Right atrium auricular region (tissue), 2 donors: ENCODE measurements around the gene AEN. TPM values are rescaled to one million over a fixed set of nuclear protein-coding genes. Genes with fewer than 3 reads are reported as not detected.
"Not testable (repeated sequence)": the region's sequence is repeated elsewhere in the genome, so short reads cannot be mapped to it uniquely, and the experiment has no call there.

Source experiments
- DNase-seq: peaks from one replicate; pipeline ENCODE4 v3.0.0-alpha.2; 2019; ENCODE audit warnings: low spot score
- H3K27ac ChIP-seq, 2 donors: fragments of 200-600 bp; sonication (generic); 1 replicate in 1 of 2; 2 replicates in 1 of 2; pipeline ENCODE4 v1.5.1; 2016 to 2019
- H3K27me3 ChIP-seq, 2 donors: fragments of 200-600 bp; sonication (generic); one replicate each; pipeline versions ENCODE4 v1.5.1 to v1.6.0; 2017 to 2019
- H3K36me3 ChIP-seq: fragments of 200-600 bp; sonication (generic); one replicate; pipeline ENCODE4 v1.5.1; 2016
- H3K4me1 ChIP-seq, 2 donors: fragments of 200-600 bp; sonication (generic); one replicate each; pipeline versions ENCODE4 v1.5.1 to v1.6.0; 2017 to 2019
- H3K4me3 ChIP-seq, 2 donors: fragments of 200-600 bp; sonication (generic); 1 replicate in 1 of 2; 2 replicates in 1 of 2; pipeline ENCODE4 v1.5.1; 2017 to 2019; ENCODE audit warnings: mild to moderate bottlenecking in 1 of 2, moderate library complexity in 1 of 2
- H3K9me3 ChIP-seq, 2 donors: fragments of 200-600 bp; sonication (generic); one replicate each; pipeline ENCODE4 v1.5.1; 2019
- CTCF ChIP-seq, 2 donors: fragments of 200-600 bp; sonication (generic); IDR thresholded peaks; one replicate each; pipeline ENCODE4 v1.5.1; 2019; ENCODE audit warnings: antibody characterized with exemption in 2 of 2
- total RNA-seq, 2 donors: library from RNA; depleted of rRNA; stranded (reverse); fragments of >200 nt; gene quantifications; one replicate each; pipeline ENCODE4 v1.1.0, GENCODE V29; 2016

Gene AEN
- total RNA-seq, 2 donors from 2014 or later, result 5.1 to 8.0 TPM

GRCh38 chr15:88638626-88639372 is 17.7 kb downstream of the AEN start, which contains the start of gene ISG20:
TSS of gene ISG20 (plus strand) at chr15:88639016. CDS start at chr15:88639367, 351 bp downstream.
- Histone ChIP-seq H3K36me3 (no peaks in the 10 kb centered on the region), H3K27ac (peak within 1 kb of the TSS; percentile 92), H3K9me3 (no peaks in the 10 kb centered on the region), H3K4me1 (peaks cover 0 to 23% of the 10 kb centered on the region in 2 donors), H3K4me3 (peak within 1 kb of the TSS; percentile 30 to 54), H3K27me3 (no peaks in the 10 kb centered on the region)
- DNase-seq, result peak; percentile 98
- TF ChIP-seq CTCF (IDR thresholded peaks at IDR 0.05), result peak in 1 of 2 donors; percentile 52

- Histone ChIP-seq H3K27ac (no peak overlapping the region), H3K4me1 (peaks cover 0 to 23% of the 10 kb centered on the region in 2 donors), H3K27me3 (no peaks in the 10 kb centered on the region), H3K36me3 (no peaks in the 10 kb centered on the region), H3K9me3 (no peaks in the 10 kb centered on the region), H3K4me3 (no peak overlapping the region)
- DNase-seq, result no peak
- TF ChIP-seq CTCF (IDR thresholded peaks at IDR 0.05), result no peak
These were observed 20.9 kb downstream of the AEN start for GRCh38 chr15:88641959-88642452.

GRCh38 chr15:88642514-88642913 is 21.4 kb downstream of the AEN start:
- not testable (repeated sequence) for H3K4me3 ChIP-seq, H3K9me3 ChIP-seq, H3K36me3 ChIP-seq, H3K27me3 ChIP-seq, DNase-seq, H3K27ac ChIP-seq
- H3K4me1 ChIP-seq, result peaks cover 0 to 23% of the 10 kb centered on the region in 2 donors

- DNase-seq, result no peak
- no peak for TF ChIP-seq CTCF (IDR thresholded peaks at IDR 0.05)
- H3K4me3 ChIP-seq, result no peak overlapping the region
- no peaks in the 10 kb centered on the region for H3K36me3 ChIP-seq
- H3K9me3 ChIP-seq, result no peaks in the 10 kb centered on the region
- H3K27ac ChIP-seq, result no peak overlapping the region
- H3K27me3 ChIP-seq, result no peaks in the 10 kb centered on the region
- H3K4me1 ChIP-seq, result peaks cover 0 to 26% of the 10 kb centered on the region in 2 donors
These were observed 23.6 kb downstream of the AEN start for GRCh38 chr15:88644741-88645140.

- no peaks in the 10 kb centered on the region for H3K27me3 ChIP-seq
- no peak for DNase-seq
These were observed 24.3 kb downstream of the AEN start for GRCh38 chr15:88645171-88646087.

More at GRCh38 chr15:88645171-88646087, 24.3 kb downstream of the AEN start:
- Histone ChIP-seq H3K36me3 (no peaks in the 10 kb centered on the region), H3K9me3 (no peaks in the 10 kb centered on the region), H3K27ac (no peak overlapping the region), H3K4me1 (peaks cover 0 to 25% of the 10 kb centered on the region in 2 donors), H3K4me3 (no peak overlapping the region)
- no peak for TF ChIP-seq CTCF (IDR thresholded peaks at IDR 0.05)
